Keratinocyte (primary cell): ENCODE data around the gene GPRASP3.

Experiments used
- CTCF ChIP-seq, 3 experiments: IDR thresholded peaks in 1 of 3; conservative IDR thresholded peaks in 1 of 3; optimal IDR thresholded peaks in 1 of 3; 2 replicates in 2 of 3; 3 replicates in 1 of 3; pipeline versions ENCODE3 to v1.5.1; 2011; ENCODE audit warnings: low read length in 3 of 3, mild to moderate bottlenecking in 3 of 3, moderate library complexity in 2 of 3, control low read depth in 1 of 3, inconsistent platforms in 1 of 3; ENCODE audit not compliant: insufficient read depth in 2 of 3; ENCODE audit errors: extremely low read depth in 1 of 3
- EZH2 ChIP-seq: IDR thresholded peaks from one replicate; pipeline ENCODE4 v1.6.1; 2012; ENCODE audit warnings: inconsistent platforms, mild to moderate bottlenecking, low read length, moderate library complexity

GRCh38 chrX:102727761-102728160 lies 7.2 kb downstream of the GPRASP3 start:
- TF ChIP-seq CTCF (optimal IDR thresholded peaks at IDR 0.05 in 1 of 3, IDR thresholded peaks at IDR 0.05 in 1 of 3, conservative IDR thresholded peaks at IDR 0.05 in 1 of 3; ENCODE audit: extremely low read depth in 1 of 3, insufficient read depth in 2 of 3, low read length in 3 of 3) (no peak), EZH2 (no peak)
